Umbilical cord (tissue), 2 donors: Measurements from ENCODE around the gene ZGPAT. TPM values are rescaled to one million over a fixed set of nuclear protein-coding genes. Genes with fewer than 3 reads are reported as not detected.
A peak's percentile ranks its signal among the peaks of the same experiment; 100 is the strongest.
"Not testable (repeated sequence)": the region's sequence is repeated elsewhere in the genome, so short reads cannot be mapped to it uniquely, and the experiment has no call there.

Experiments
- DNase-seq: peaks from one replicate; pipeline ENCODE4 v3.0.0-alpha.2; 2015; ENCODE audit warnings: low spot score
- total RNA-seq: library from RNA; depleted of rRNA; stranded (reverse); fragments of >200 nt; gene quantifications from one replicate; pipeline ENCODE4 v1.2.3, GENCODE V29; 2014; ENCODE audit warnings: low replicate concordance; ENCODE audit not compliant: insufficient read depth

The ZGPAT gene
- 15.6 TPM for total RNA-seq

GRCh38 chr20:63707558-63708300 is at the start of gene ZGPAT, which contains the start of gene ARFRP1:
Gene ZGPAT, plus strand, starts transcription at chr20:63708039. Its CDS starts 542 bp downstream, at chr20:63708581.
Gene ARFRP1, minus strand, starts transcription at chr20:63707976. Its CDS starts 885 bp downstream, at chr20:63707091.
- peak; percentile 90 for DNase-seq

GRCh38 chr20:63658749-63659187 is 49.1 kb upstream of the ZGPAT start:
- no peak for DNase-seq

- no peak for DNase-seq
Observed at GRCh38 chr20:63659370-63659769, 48.5 kb upstream of the ZGPAT start.

GRCh38 chr20:63660174-63660573 is 47.7 kb upstream of the ZGPAT start:
- DNase-seq, result not testable (repeated sequence)

- no peak for DNase-seq
Observed at GRCh38 chr20:63660622-63661021, 47.2 kb upstream of the ZGPAT start.

- no peak for DNase-seq
Observed at GRCh38 chr20:63661108-63661507, 46.7 kb upstream of the ZGPAT start.

- no peak for DNase-seq
Observed at GRCh38 chr20:63661959-63662812, 45.7 kb upstream of the ZGPAT start.

- no peak for DNase-seq
Observed at GRCh38 chr20:63662813-63663189, 45.0 kb upstream of the ZGPAT start.

GRCh38 chr20:63663332-63664066 is 44.3 kb upstream of the ZGPAT start:
- no peak for DNase-seq

GRCh38 chr20:63664143-63664851 is 43.5 kb upstream of the ZGPAT start:
- no peak for DNase-seq

GRCh38 chr20:63664861-63665594 is 42.8 kb upstream of the ZGPAT start:
- peak; percentile 55 for DNase-seq

- no peak for DNase-seq
Observed at GRCh38 chr20:63665708-63666107, 42.1 kb upstream of the ZGPAT start.

- no peak for DNase-seq
Observed at GRCh38 chr20:63667858-63668257, 40.0 kb upstream of the ZGPAT start.

- no peak for DNase-seq
Observed at GRCh38 chr20:63668351-63668750, 39.5 kb upstream of the ZGPAT start.

GRCh38 chr20:63671695-63672094 is 36.1 kb upstream of the ZGPAT start:
- DNase-seq, result not testable (repeated sequence)

GRCh38 chr20:63672666-63673065 is 35.2 kb upstream of the ZGPAT start:
- no peak for DNase-seq

GRCh38 chr20:63673951-63674350 is 33.9 kb upstream of the ZGPAT start:
- no peak for DNase-seq

GRCh38 chr20:63675681-63676368 is 32.0 kb upstream of the ZGPAT start:
- DNase-seq, result no peak

GRCh38 chr20:63678071-63678470 is 29.8 kb upstream of the ZGPAT start:
- no peak for DNase-seq
